CD4-positive, alpha-beta T cell treated with Interleukin-15 for 1 hour (primary cell): Measurements from ENCODE around the gene CNPPD1.

Source experiments
- DNase-seq: peaks from one replicate; pipeline ENCODE4 v3.0.0-alpha.2; 2020

Gene CNPPD1

GRCh38 chr2:219158025-219158424 is 18.7 kb downstream of the CNPPD1 start:
- DNase-seq, result no peak

- no peak for DNase-seq
Observed at GRCh38 chr2:219157396-219157795, 19.3 kb downstream of the CNPPD1 start.

GRCh38 chr2:219155054-219155644 is 21.6 kb downstream of the CNPPD1 start:
- no peak for DNase-seq

GRCh38 chr2:219149667-219150066 is 27.1 kb downstream of the CNPPD1 start:
- DNase-seq, result no peak

- DNase-seq, result no peak
Observed at GRCh38 chr2:219142329-219142728, 34.4 kb downstream of the CNPPD1 start.

GRCh38 chr2:219140722-219141121 is 36.0 kb downstream of the CNPPD1 start:
- no peak for DNase-seq

- DNase-seq, result no peak
Observed at GRCh38 chr2:219133976-219134375, 42.7 kb downstream of the CNPPD1 start.

GRCh38 chr2:219131744-219132143 is 45.0 kb downstream of the CNPPD1 start:
- no peak for DNase-seq

- no peak for DNase-seq
Observed at GRCh38 chr2:219131327-219131726, 45.4 kb downstream of the CNPPD1 start.

GRCh38 chr2:219129589-219129988 is 47.1 kb downstream of the CNPPD1 start:
- DNase-seq, result no peak

GRCh38 chr2:219128396-219128795 is 48.3 kb downstream of the CNPPD1 start:
- DNase-seq, result no peak

- DNase-seq, result no peak
Observed at GRCh38 chr2:219127037-219127635, 49.6 kb downstream of the CNPPD1 start.

GRCh38 chr2:219126555-219126954 is 50.2 kb downstream of the CNPPD1 start:
- no peak for DNase-seq

GRCh38 chr2:219125886-219126270 is 50.8 kb downstream of the CNPPD1 start:
- no peak for DNase-seq

GRCh38 chr2:219125225-219125885 is 51.4 kb downstream of the CNPPD1 start:
- DNase-seq, result no peak

GRCh38 chr2:219124381-219125110 is 52.2 kb downstream of the CNPPD1 start:
- peak; percentile 22 for DNase-seq

- no peak for DNase-seq
Observed at GRCh38 chr2:219123356-219124135, 53.2 kb downstream of the CNPPD1 start.

GRCh38 chr2:219122202-219122980 is 54.3 kb downstream of the CNPPD1 start:
- DNase-seq, result no peak
